ENCODE measurements around the gene RAPGEF2.

RAPGEF2 gene

GRCh38 chr4:159342374-159342773 lies 239.5 kb downstream of the RAPGEF2 start:
- Histone ChIP-seq H3K4me1 (ENCODE audit: control insufficient read depth, insufficient read depth, low read length) (no peaks in the 10 kb centered on the region), H3K27ac (ENCODE audit: extremely low read depth, low read depth, low read length) (no peak overlapping the region), H3K4me3 (ENCODE audit: low read depth, low read length) (no peak overlapping the region), H3K36me3 (ENCODE audit: control insufficient read depth in 2 of 2, insufficient read depth in 1 of 2, low read length in 2 of 2) (peaks cover 4 to 78% of the 10 kb centered on the region in 2 experiments; a peak in 2 of 3 replicates), H3K9me3 (ENCODE audit: control insufficient read depth, insufficient read depth, low read depth, low read length) (no peaks in the 10 kb centered on the region)
- TF ChIP-seq ZNF621 (tag by site-specific recombination; IDR thresholded peaks at IDR 0.05), result no peak
- no peak for TF ChIP-seq REST (tag by site-specific recombination; IDR thresholded peaks at IDR 0.05)
- TF ChIP-seq ZNF837 (tag by site-specific recombination; IDR thresholded peaks at IDR 0.05), result no peak
- TF ChIP-seq ZNF843 (tag by site-specific recombination; IDR thresholded peaks at IDR 0.05), result no peak
- no peak for TF ChIP-seq ELK4 (IDR thresholded peaks at IDR 0.05; ENCODE audit: borderline replicate concordance, low read depth, low read length)
- ChIA-PET CTCF (interaction anchor here (0.6 kb wide), 1 partner anchor 35 kb away, joined by 5 read pairs; no protein-coding TSS in a partner anchor), POLR2A (no interaction called here)

- Histone ChIP-seq H3K9me3 (ENCODE audit: control insufficient read depth, insufficient read depth, low read depth, low read length) (no peaks in the 10 kb centered on the region), H3K4me1 (ENCODE audit: control insufficient read depth, insufficient read depth, low read length) (no peaks in the 10 kb centered on the region), H3K4me3 (ENCODE audit: low read depth, low read length) (no peak overlapping the region), H3K36me3 (ENCODE audit: control insufficient read depth in 2 of 2, insufficient read depth in 1 of 2, low read length in 2 of 2) (peaks cover 4 to 80% of the 10 kb centered on the region in 2 experiments; a peak in 2 of 3 replicates), H3K27ac (ENCODE audit: extremely low read depth, low read depth, low read length) (no peak overlapping the region)
- ChIA-PET POLR2A (no interaction called here), CTCF (no interaction called here)
- TF ChIP-seq MYNN (tag by site-specific recombination; IDR thresholded peaks at IDR 0.05; ENCODE audit: borderline replicate concordance) (no peak), ZNF239 (tag by site-specific recombination; IDR thresholded peaks at IDR 0.05) (no peak), PRDM6 (tag by site-specific recombination; IDR thresholded peaks at IDR 0.05) (no peak), ZNF48 (tag by site-specific recombination; IDR thresholded peaks at IDR 0.05) (no peak), ZNF501 (tag by site-specific recombination; IDR thresholded peaks at IDR 0.05) (no peak), ZNF571 (tag by site-specific recombination; IDR thresholded peaks at IDR 0.05) (no peak), ZNF221 (tag by site-specific recombination; IDR thresholded peaks at IDR 0.05; ENCODE audit: borderline replicate concordance) (no peak)
These were observed 240.2 kb downstream of the RAPGEF2 start for GRCh38 chr4:159343116-159343515.

GRCh38 chr4:159344877-159345276 lies 242.0 kb downstream of the RAPGEF2 start:
- no peak for TF ChIP-seq ZFP37 (tag by site-specific recombination; IDR thresholded peaks at IDR 0.05)
- TF ChIP-seq ZSCAN4 (tag by site-specific recombination; IDR thresholded peaks at IDR 0.05), result no peak
- no peak for TF ChIP-seq ZBTB1 (tag by site-specific recombination; IDR thresholded peaks at IDR 0.05)
- TF ChIP-seq SP7 (tag by site-specific recombination; IDR thresholded peaks at IDR 0.05), result no peak
- no peak for TF ChIP-seq ZNF214 (tag by site-specific recombination; IDR thresholded peaks at IDR 0.05; ENCODE audit: borderline replicate concordance)
- no peak for TF ChIP-seq KLF17 (tag by site-specific recombination; IDR thresholded peaks at IDR 0.05)
- CTCF ChIA-PET, result no interaction called here
- H3K4me3 ChIP-seq (ENCODE audit: low read depth, low read length), result no peak overlapping the region
- H3K4me1 ChIP-seq (ENCODE audit: control insufficient read depth, insufficient read depth, low read length), result no peaks in the 10 kb centered on the region
- H3K36me3 ChIP-seq (ENCODE audit: control insufficient read depth in 2 of 2, insufficient read depth in 1 of 2, low read length in 2 of 2), result peaks cover 4 to 75% of the 10 kb centered on the region in 2 experiments; a peak in 2 of 3 replicates
- H3K27ac ChIP-seq (ENCODE audit: extremely low read depth, low read depth, low read length), result no peak overlapping the region
- no peaks in the 10 kb centered on the region for H3K9me3 ChIP-seq (ENCODE audit: control insufficient read depth, insufficient read depth, low read depth, low read length)
- POLR2A ChIA-PET, result no interaction called here

Data from HEK293 (cell line).